Central memory CD4-positive, alpha-beta T cell (primary cell): ENCODE measurements around the gene OOSP4B.
"Not testable (repeated sequence)": the region's sequence is repeated elsewhere in the genome, so short reads cannot be mapped to it uniquely, and the experiment has no call there.

ENCODE experiments used
- DNase-seq: peaks from one replicate; pipeline ENCODE4 v3.0.0; 2022

Gene OOSP4B

GRCh38 chr11:60059521-60060240, 42.7 kb downstream of the OOSP4B start:
- no peak for DNase-seq

- no peak for DNase-seq
These were observed 47.1 kb downstream of the OOSP4B start for GRCh38 chr11:60064111-60064510.

- no peak for DNase-seq
These were observed 48.8 kb downstream of the OOSP4B start for GRCh38 chr11:60065801-60066200.

- DNase-seq: no peak
These were observed 52.5 kb downstream of the OOSP4B start for GRCh38 chr11:60069450-60069849.

- DNase-seq: not testable (repeated sequence)
These were observed 54.7 kb downstream of the OOSP4B start for GRCh38 chr11:60071644-60072043.

- DNase-seq: no peak
These were observed 60.3 kb downstream of the OOSP4B start for GRCh38 chr11:60077216-60077817.

GRCh38 chr11:60077981-60078380, 61.0 kb downstream of the OOSP4B start:
- DNase-seq: no peak

- no peak for DNase-seq
These were observed 61.8 kb downstream of the OOSP4B start for GRCh38 chr11:60078745-60079144.

GRCh38 chr11:60080535-60080934, 63.6 kb downstream of the OOSP4B start:
- no peak for DNase-seq
